HCT116 (cell line): ENCODE results near the gene NECAB2. TPM values are rescaled to one million over a fixed set of nuclear protein-coding genes. Genes with fewer than 3 reads are reported as not detected.

Source experiments
- ATAC-seq: fragments of 200-7000 bp; cut with Tn5 transposase; 2 replicates; pipeline ENCODE4 v1.9.1; 2020; ENCODE audit warnings: mild to moderate bottlenecking, moderate library complexity
- BruUV-seq: library from RNA; stranded (reverse); fragments of 400-500 nt; replicated peaks from 2 replicates; lab custom pipeline; 2021; lab: Mats Ljungman, UMichigan
- CTCF ChIA-PET: fragments of 300-600 bp; sonication (Branson Sonifier 250); formaldehyde crosslinking; loops from one replicate; lab custom pipeline; 2021; ENCODE audit warnings: antibody characterized with exemption; lab: Charles Lee
- POLR2A ChIA-PET: fragments of 300-600, 350-600 bp; sonication (Branson Sonifier 250); formaldehyde crosslinking; loops from one replicate; lab custom pipeline; 2021; ENCODE audit warnings: antibody characterized with exemption; lab: Charles Lee
- RAD21 ChIA-PET, 2 experiments: fragments of 300-600 bp; sonication (Branson Sonifier 250); formaldehyde crosslinking; loops; one replicate each; lab custom pipeline; 2023; ENCODE audit warnings: low total read pairs in 2 of 2; ENCODE audit not compliant: uncharacterized antibody in 2 of 2, unreplicated experiment in 2 of 2, low non-redundant PET in 1 of 2; lab: Charles Lee
- DNase-seq: peaks from one replicate; pipeline ENCODE4 v3.0.0-alpha.2; 2010; ENCODE audit warnings: low read depth, low spot score
- H2AFZ ChIP-seq: fragments of 200-600 bp; shearing (Covaris generic), sonication (generic); 2 replicates; pipeline ENCODE4 v1.6.1; 2017; ENCODE audit warnings: low read depth, mixed run types, mixed read lengths, antibody characterized with exemption, low read length; ENCODE audit not compliant: poor library complexity, severe bottlenecking
- H3K27ac ChIP-seq: 2 replicates; pipeline ENCODE4 v1.5.1; 2012; ENCODE audit warnings: low read depth, low read length
- H3K27me3 ChIP-seq: fragments of 200-600 bp; sonication (generic); 2 replicates; pipeline ENCODE4 v1.6.1; 2016; ENCODE audit warnings: mixed run types, low read length, mixed read lengths; ENCODE audit not compliant: insufficient read depth
- H3K36me3 ChIP-seq, 2 experiments: fragments of 200-500 bp in 1 of 2; fragments of 200-600 bp in 1 of 2; sonication (Bioruptor generic) in 1 of 2; sonication (generic) in 1 of 2; 2 replicates each; pipeline versions ENCODE4 v1.5.1 to v1.6.1; 2014 to 2016; ENCODE audit warnings: low read length in 2 of 2, inconsistent platforms in 1 of 2, mixed read lengths in 1 of 2, mixed run types in 1 of 2; ENCODE audit not compliant: insufficient read depth in 2 of 2, control insufficient read depth in 1 of 2
- H3K4me1 ChIP-seq, 2 experiments: fragments of 200-600 bp in 1 of 2; sonication (generic) in 1 of 2; 2 replicates each; pipeline versions ENCODE4 v1.5.1 to v1.6.1; 2012 to 2017; ENCODE audit warnings: low read length in 2 of 2, inconsistent platforms in 1 of 2, mild to moderate bottlenecking in 1 of 2, mixed read lengths in 1 of 2, mixed run types in 1 of 2, moderate library complexity in 1 of 2; ENCODE audit not compliant: insufficient read depth in 2 of 2, control insufficient read depth in 1 of 2
- H3K4me2 ChIP-seq: fragments of 200-600 bp; sonication (generic); 2 replicates; pipeline ENCODE4 v1.6.1; 2017; ENCODE audit warnings: mixed run types, low read length, mixed read lengths
- H3K4me3 ChIP-seq, 2 experiments: fragments of 200-600 bp in 1 of 2; sonication (generic) in 1 of 2; replicated peaks in 1 of 2; 2 replicates each; pipeline ENCODE4 v1.5.1; 2011 to 2016; ENCODE audit warnings: low read length in 2 of 2, control low read depth in 1 of 2, low read depth in 1 of 2, mild to moderate bottlenecking in 1 of 2, mixed read lengths in 1 of 2, mixed run types in 1 of 2
- H3K79me2 ChIP-seq: fragments of 200-600 bp; sonication (generic); 2 replicates; pipeline ENCODE4 v1.6.1; 2017; ENCODE audit warnings: mild to moderate bottlenecking, mixed run types, low read length, moderate library complexity, mixed read lengths; ENCODE audit not compliant: insufficient read depth
- H3K9ac ChIP-seq: fragments of 200-600 bp; sonication (generic); 2 replicates; pipeline ENCODE4 v1.6.1; 2016; ENCODE audit warnings: low read length, mixed read lengths
- H3K9me2 ChIP-seq: fragments of 200-600 bp; sonication (generic), shearing (Covaris generic); 2 replicates; pipeline ENCODE4 v1.6.1; 2017; ENCODE audit warnings: mixed run types, mild to moderate bottlenecking, moderate library complexity; ENCODE audit not compliant: insufficient read depth
- H3K9me3 ChIP-seq, 2 experiments: fragments of 200-500 bp in 1 of 2; fragments of 200-600 bp in 1 of 2; sonication (Bioruptor generic) in 1 of 2; sonication (generic) in 1 of 2; 2 replicates each; pipeline ENCODE4 v1.6.1; 2014 to 2017; ENCODE audit warnings: low read length in 2 of 2, mixed read lengths in 2 of 2, inconsistent platforms in 1 of 2, low read depth in 1 of 2, mild to moderate bottlenecking in 1 of 2, mixed run types in 1 of 2, moderate library complexity in 1 of 2; ENCODE audit not compliant: control insufficient read depth in 1 of 2, insufficient read depth in 1 of 2
- H4K20me1 ChIP-seq: fragments of 200-600 bp; sonication (generic), shearing (Covaris generic); 2 replicates; pipeline ENCODE4 v1.6.1; 2017; ENCODE audit warnings: mixed run types, mild to moderate bottlenecking, moderate library complexity; ENCODE audit not compliant: insufficient read depth
- CBX3 ChIP-seq: IDR thresholded peaks from 2 replicates; pipeline ENCODE4 v1.6.1; 2012; ENCODE audit warnings: low read depth
- CEBPB ChIP-seq: IDR thresholded peaks from 2 replicates; pipeline ENCODE4 v1.6.1; 2012; ENCODE audit warnings: low read depth
- CTCF ChIP-seq, 3 experiments: fragments of 200-600 bp in 1 of 3; sonication (generic) in 1 of 3; IDR thresholded peaks in 2 of 3; conservative IDR thresholded peaks in 1 of 3; 2 replicates each; pipeline ENCODE4 v1.5.1; 2012 to 2017; ENCODE audit warnings: low read depth in 2 of 3, low read length in 2 of 3, antibody characterized with exemption in 1 of 3, borderline replicate concordance in 1 of 3, control low read depth in 1 of 3, mild to moderate bottlenecking in 1 of 3, mixed read lengths in 1 of 3, mixed run types in 1 of 3, moderate library complexity in 1 of 3; ENCODE audit not compliant: insufficient read depth in 1 of 3
- EGR1 ChIP-seq: IDR thresholded peaks from 2 replicates; pipeline ENCODE4 v1.6.1; 2012; ENCODE audit warnings: low read depth
- ELF1 ChIP-seq: IDR thresholded peaks from 2 replicates; pipeline ENCODE4 v1.6.1; 2012; ENCODE audit warnings: low read depth, borderline replicate concordance
- EZH2 ChIP-seq: fragments of 200-600 bp; sonication (generic); IDR thresholded peaks from 2 replicates; pipeline ENCODE4 v1.6.1; 2017; ENCODE audit warnings: antibody characterized with exemption, mixed run types
- JUND ChIP-seq: IDR thresholded peaks from 2 replicates; pipeline ENCODE4 v1.6.1; 2012
- POLR2AphosphoS5 ChIP-seq: IDR thresholded peaks from 2 replicates; pipeline ENCODE4 v1.6.1; 2011; ENCODE audit warnings: mild to moderate bottlenecking, low read depth, low read length, moderate library complexity
- SIN3A ChIP-seq: IDR thresholded peaks from 2 replicates; pipeline ENCODE4 v1.6.1; 2012; ENCODE audit warnings: low read depth
- SRF ChIP-seq: IDR thresholded peaks from 2 replicates; pipeline ENCODE4 v1.6.1; 2012; ENCODE audit warnings: low read depth
- TCF7L2 ChIP-seq: IDR thresholded peaks from 2 replicates; pipeline ENCODE4 v1.7.0; 2011; ENCODE audit warnings: borderline replicate concordance, inconsistent platforms; ENCODE audit not compliant: insufficient read depth, insufficient read length; ENCODE audit errors: extremely low read depth
- YY1 ChIP-seq: IDR thresholded peaks from 2 replicates; pipeline ENCODE4 v1.6.1; 2011; ENCODE audit warnings: low read length, low read depth, moderate library complexity, mild to moderate bottlenecking; ENCODE audit not compliant: insufficient replicate concordance; ENCODE audit errors: extremely low read depth
- ZFX ChIP-seq: fragments of 450-650 bp; IDR thresholded peaks from 2 replicates; pipeline ENCODE4 v1.6.1; 2017
- ZNF274 ChIP-seq: fragments of 200-500 bp; sonication (Bioruptor generic); IDR thresholded peaks from 2 replicates; pipeline ENCODE4 v1.6.1; 2014; ENCODE audit warnings: mild to moderate bottlenecking, low read depth, low read length, inconsistent platforms
- intact Hi-C: fragments of 100-400 bp; cut with micrococcal nuclease; formaldehyde crosslinking; loops from 2 replicates; pipeline ENCODE4 v1.10.0; 2022
- total RNA-seq: library from RNA; stranded (reverse); gene quantifications from one replicate; pipeline ENCODE4 v1.2.1, GENCODE V29; 2021; ENCODE audit not compliant: unreplicated experiment
- TF ChIP-seq, protein P1 (sequence below): IDR thresholded peaks from 2 replicates; pipeline ENCODE4 v1.6.1; 2012

NECAB2 gene
- total RNA-seq, 1 experiment from 2014 or later: 0.61 TPM

GRCh38 chr16:84015399-84015798 is 47.4 kb downstream of the NECAB2 start (continued):
- TF ChIP-seq CTCF (IDR thresholded peaks at IDR 0.05 in 2 of 3, conservative IDR thresholded peaks at IDR 0.05 in 1 of 3; ENCODE audit: borderline replicate concordance in 1 of 3, insufficient read depth in 1 of 3, low read depth in 2 of 3, low read length in 2 of 3): no peak
- TF ChIP-seq, all 23 proteins: peak for 0

DNA sequence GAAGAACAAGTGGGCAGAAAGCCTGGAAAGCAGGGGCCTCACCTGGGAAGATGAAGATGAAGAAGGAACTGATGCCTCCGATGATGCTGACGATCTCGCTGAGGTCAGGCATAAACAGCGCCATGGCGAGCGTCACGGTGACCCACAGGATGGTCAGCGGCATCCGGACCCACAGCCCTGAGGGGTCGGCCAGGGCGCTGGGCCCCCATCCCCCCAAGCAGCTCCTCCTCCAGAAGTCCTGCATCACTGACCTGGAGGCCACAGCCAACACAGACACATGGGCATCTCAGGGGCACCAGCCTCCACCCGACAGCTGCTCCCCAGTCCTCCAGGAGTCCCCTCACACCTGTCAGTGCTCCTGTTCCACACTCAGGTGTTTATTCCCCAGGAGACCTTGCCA is 48.4 kb downstream of the NECAB2 start:
- H3K79me2 ChIP-seq: no peaks in the 10 kb centered on the region
- no peak overlapping the region for H3K4me2 ChIP-seq
- H3K36me3 ChIP-seq: no peaks in the 10 kb centered on the region
- RAD21 ChIA-PET: no interaction called here
- ATAC-seq: no peak
- H3K9ac ChIP-seq: no peak overlapping the region
- POLR2A ChIA-PET: no interaction called here
- no peaks in the 10 kb centered on the region for H3K27me3 ChIP-seq
- DNase-seq: no peak
- no peak overlapping the region for H3K27ac ChIP-seq
- H3K9me3 ChIP-seq: peaks cover 8 to 14% of the 10 kb centered on the region in 2 experiments; a peak in 2 of 4 replicates
- no peak overlapping the region for H3K4me3 ChIP-seq
- peaks cover 11 to 21% of the 10 kb centered on the region in 2 experiments for H3K4me1 ChIP-seq
- TF ChIP-seq ELF1 (no peak), EZH2 (no peak), YY1 (no peak), CEBPB (no peak), CBX3 (no peak), JUND (no peak), TCF7L2 (no peak), ZFX (no peak), SIN3A (no peak), EGR1 (no peak), POLR2AphosphoS5 (no peak), CTCF (IDR thresholded peaks at IDR 0.05 in 2 of 3, conservative IDR thresholded peaks at IDR 0.05 in 1 of 3; ENCODE audit: borderline replicate concordance in 1 of 3, insufficient read depth in 1 of 3, low read depth in 2 of 3, low read length in 2 of 3) (no peak), SRF (no peak), ZNF274 (no peak)
- TF ChIP-seq, protein P1, sequence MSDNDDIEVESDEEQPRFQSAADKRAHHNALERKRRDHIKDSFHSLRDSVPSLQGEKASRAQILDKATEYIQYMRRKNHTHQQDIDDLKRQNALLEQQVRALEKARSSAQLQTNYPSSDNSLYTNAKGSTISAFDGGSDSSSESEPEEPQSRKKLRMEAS: no peak
- TF ChIP-seq, all 23 proteins: peak for 0
- no TSS peak for BruUV-seq
- intact Hi-C loops: no loop called here
- Histone ChIP-seq H3K9me2 (no peaks in the 10 kb centered on the region), H2AFZ (no peak overlapping the region), H4K20me1 (no peaks in the 10 kb centered on the region)
- CTCF ChIA-PET: no interaction called here
